H1 (cell line): ENCODE measurements around the gene TANC1.

Source experiments
- CREB1 ChIP-seq: IDR thresholded peaks from 2 replicates; pipeline ENCODE4 v1.6.1; 2012; ENCODE audit warnings: inconsistent platforms
- CTCF ChIP-seq, 3 experiments: IDR thresholded peaks; 1 replicate in 2 of 3; 2 replicates in 1 of 3; pipeline versions ENCODE4 v1.5.1 to v1.6.1; 2011; ENCODE audit warnings: low read length in 3 of 3, mild to moderate bottlenecking in 3 of 3, inconsistent platforms in 2 of 3, low read depth in 1 of 3, moderate library complexity in 1 of 3; ENCODE audit not compliant: insufficient read depth in 1 of 3; ENCODE audit errors: control extremely low read depth in 1 of 3
- E2F6 ChIP-seq: IDR thresholded peaks from 2 replicates; pipeline ENCODE4 v1.6.1; 2012; ENCODE audit warnings: inconsistent platforms
- EP300 ChIP-seq, 2 experiments: IDR thresholded peaks; 1 replicate in 1 of 2; 2 replicates in 1 of 2; pipeline ENCODE4 v1.6.1; 2011 to 2012; ENCODE audit warnings: low read depth in 2 of 2, low read length in 2 of 2, mild to moderate bottlenecking in 2 of 2, borderline replicate concordance in 1 of 2, inconsistent platforms in 1 of 2, moderate library complexity in 1 of 2
- NRF1 ChIP-seq: IDR thresholded peaks from 2 replicates; pipeline ENCODE4 v1.6.1; 2011; ENCODE audit warnings: mild to moderate bottlenecking, low read depth, low read length, improper control_type of control experiment
- POLR2A ChIP-seq, 2 experiments: IDR thresholded peaks; 1 replicate in 1 of 2; 2 replicates in 1 of 2; pipeline ENCODE4 v1.6.1; 2011; ENCODE audit warnings: low read depth in 2 of 2, low read length in 2 of 2, mild to moderate bottlenecking in 2 of 2; ENCODE audit errors: control extremely low read depth in 1 of 2
- POLR2AphosphoS5 ChIP-seq: IDR thresholded peaks from 2 replicates; pipeline ENCODE4 v1.6.1; 2011; ENCODE audit warnings: low read depth, low read length
- TEAD4 ChIP-seq: IDR thresholded peaks from 2 replicates; pipeline ENCODE4 v1.6.1; 2012; ENCODE audit warnings: low read depth, low read length, inconsistent platforms, mixed read lengths
- YY1 ChIP-seq: IDR thresholded peaks from 2 replicates; pipeline ENCODE4 v1.6.1; 2011; ENCODE audit warnings: low read depth, mild to moderate bottlenecking, low read length
- TF ChIP-seq, protein P1 (sequence below): IDR thresholded peaks from 2 replicates; pipeline ENCODE4 v1.6.1; 2012; ENCODE audit warnings: inconsistent platforms

DNA sequence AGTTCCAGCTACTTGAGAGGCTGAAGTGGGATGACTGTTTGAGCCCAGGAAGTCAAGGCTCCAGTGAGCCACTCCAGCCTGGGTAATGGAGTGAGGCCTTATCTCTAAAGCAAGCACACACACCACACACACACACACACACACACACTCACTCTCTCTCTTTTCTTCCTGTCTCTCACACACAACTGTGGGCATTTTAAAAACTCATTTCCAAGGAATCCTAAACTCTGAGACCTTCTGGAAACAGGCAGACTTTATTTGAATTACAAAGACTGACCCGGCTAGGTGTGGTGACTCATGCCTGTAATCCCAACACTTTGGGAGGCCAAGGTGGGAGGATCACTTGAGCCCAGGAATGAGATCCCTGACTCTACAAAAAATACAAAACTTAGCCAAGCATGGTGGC is 296.7 kb downstream of the TANC1 start:
- TF ChIP-seq, protein P1, sequence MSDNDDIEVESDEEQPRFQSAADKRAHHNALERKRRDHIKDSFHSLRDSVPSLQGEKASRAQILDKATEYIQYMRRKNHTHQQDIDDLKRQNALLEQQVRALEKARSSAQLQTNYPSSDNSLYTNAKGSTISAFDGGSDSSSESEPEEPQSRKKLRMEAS: no peak
- no peak for TF ChIP-seq CTCF (IDR thresholded peaks at IDR 0.05; ENCODE audit: control extremely low read depth in 1 of 3, insufficient read depth in 1 of 3, low read depth in 1 of 3, low read length in 3 of 3)
- no peak for TF ChIP-seq CREB1
- TF ChIP-seq NRF1: no peak
- no peak for TF ChIP-seq TEAD4
- TF ChIP-seq E2F6: no peak
- no peak for TF ChIP-seq YY1
- TF ChIP-seq EP300 (IDR thresholded peaks at IDR 0.05; ENCODE audit: borderline replicate concordance in 1 of 2, low read depth in 2 of 2, low read length in 2 of 2): no peak
- TF ChIP-seq POLR2A (IDR thresholded peaks at IDR 0.05; ENCODE audit: control extremely low read depth in 1 of 2, low read depth in 2 of 2, low read length in 2 of 2): no peak
- no peak for TF ChIP-seq POLR2AphosphoS5
